GM19035 (cell line): ENCODE results near the gene CTXN1.
"Not testable (repeated sequence)": the region's sequence is repeated elsewhere in the genome, so short reads cannot be mapped to it uniquely, and the experiment has no call there.

Experiments
- ATAC-seq: cut with Tn5 transposase; IDR thresholded peaks from one replicate; pipeline ENCODE4 v1.9.1; 2021; ENCODE audit not compliant: unreplicated experiment

The CTXN1 gene

GRCh38 chr19:7926021-7926726 is at the start of gene CTXN1:
Gene CTXN1, minus strand, starts transcription at chr19:7926135. Its CDS starts 597 bp downstream, at chr19:7925538.
- ATAC-seq, result no peak

- no peak for ATAC-seq
Observed at GRCh38 chr19:7975037-7975436, 49.1 kb upstream of the CTXN1 start.

GRCh38 chr19:7973883-7974282 is 47.9 kb upstream of the CTXN1 start:
- no peak for ATAC-seq

- ATAC-seq, result no peak
Observed at GRCh38 chr19:7971553-7972520, 45.9 kb upstream of the CTXN1 start.

GRCh38 chr19:7970716-7971448 is 44.9 kb upstream of the CTXN1 start:
- ATAC-seq, result no peak

GRCh38 chr19:7969555-7969939 is 43.6 kb upstream of the CTXN1 start:
- ATAC-seq, result no peak

GRCh38 chr19:7968796-7969554 is 43.0 kb upstream of the CTXN1 start:
- ATAC-seq, result no peak

GRCh38 chr19:7968008-7968795 is 42.3 kb upstream of the CTXN1 start:
- no peak for ATAC-seq

GRCh38 chr19:7965921-7966665 is 40.2 kb upstream of the CTXN1 start:
- no peak for ATAC-seq

- no peak for ATAC-seq
Observed at GRCh38 chr19:7965259-7965841, 39.4 kb upstream of the CTXN1 start.

GRCh38 chr19:7963566-7963965 is 37.6 kb upstream of the CTXN1 start:
- ATAC-seq, result no peak

GRCh38 chr19:7962644-7963268 is 36.8 kb upstream of the CTXN1 start:
- no peak for ATAC-seq

GRCh38 chr19:7961920-7962626 is 36.1 kb upstream of the CTXN1 start:
- ATAC-seq, result no peak

GRCh38 chr19:7961082-7961481 is 35.1 kb upstream of the CTXN1 start:
- ATAC-seq, result not testable (repeated sequence)

GRCh38 chr19:7959211-7959610 is 33.3 kb upstream of the CTXN1 start:
- no peak for ATAC-seq

GRCh38 chr19:7955696-7956095 is 29.8 kb upstream of the CTXN1 start:
- ATAC-seq, result no peak

- ATAC-seq, result no peak
Observed at GRCh38 chr19:7953576-7953975, 27.6 kb upstream of the CTXN1 start.

- ATAC-seq, result no peak
Observed at GRCh38 chr19:7953060-7953459, 27.1 kb upstream of the CTXN1 start.
